GM18870 (cell line): Measurements from ENCODE around the gene TSPAN4.

ENCODE experiments used
- ATAC-seq: cut with Tn5 transposase; IDR thresholded peaks from one replicate; pipeline ENCODE4 v1.9.1; 2021; ENCODE audit warnings: moderate library complexity; ENCODE audit not compliant: unreplicated experiment

Gene TSPAN4

DNA sequence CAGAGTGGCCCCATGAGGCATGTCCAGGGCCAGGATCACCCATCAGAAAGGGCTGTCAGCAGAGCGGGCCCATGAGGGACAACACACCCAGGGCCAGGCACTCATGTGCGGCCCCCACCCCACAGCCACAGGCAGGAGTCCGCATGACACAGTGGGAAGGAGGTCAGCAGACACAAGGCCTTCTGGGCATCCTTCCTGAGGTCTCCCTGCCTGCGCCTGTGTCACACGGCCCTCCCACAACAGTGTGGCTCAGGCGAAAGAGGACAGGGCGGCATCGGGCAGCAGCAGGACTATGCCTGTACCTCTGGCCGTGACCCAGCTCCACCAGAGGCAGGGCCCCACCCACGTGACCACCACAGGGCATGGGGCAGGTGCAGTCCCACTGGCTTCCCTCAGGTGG is 40.9 kb downstream of the TSPAN4 start:
- ATAC-seq: no peak

DNA sequence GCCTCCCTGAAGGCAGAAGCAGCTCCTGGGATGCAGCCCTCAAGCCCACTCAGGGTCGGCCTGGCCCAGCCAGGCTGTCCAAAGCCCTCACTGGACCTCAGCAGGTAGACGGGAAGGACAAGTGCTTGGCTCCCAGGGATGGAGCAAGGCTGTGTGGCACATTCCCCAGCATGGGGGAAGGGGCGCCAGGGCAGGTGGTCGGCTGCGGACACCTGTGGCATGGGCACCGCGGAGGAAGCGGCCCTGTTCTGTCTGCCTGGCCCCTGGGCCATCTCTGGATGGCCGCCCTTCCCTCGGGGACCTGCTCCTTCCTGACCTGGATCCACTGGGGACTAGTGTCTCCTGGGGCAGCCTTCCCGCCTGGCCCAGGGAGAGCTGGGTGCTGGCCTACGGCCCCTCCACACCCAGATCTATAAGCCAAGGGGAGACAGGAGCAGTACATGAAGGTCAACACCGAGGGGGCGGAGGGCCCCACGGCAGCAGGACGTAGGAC is 42.0 kb downstream of the TSPAN4 start:
- no peak for ATAC-seq

DNA sequence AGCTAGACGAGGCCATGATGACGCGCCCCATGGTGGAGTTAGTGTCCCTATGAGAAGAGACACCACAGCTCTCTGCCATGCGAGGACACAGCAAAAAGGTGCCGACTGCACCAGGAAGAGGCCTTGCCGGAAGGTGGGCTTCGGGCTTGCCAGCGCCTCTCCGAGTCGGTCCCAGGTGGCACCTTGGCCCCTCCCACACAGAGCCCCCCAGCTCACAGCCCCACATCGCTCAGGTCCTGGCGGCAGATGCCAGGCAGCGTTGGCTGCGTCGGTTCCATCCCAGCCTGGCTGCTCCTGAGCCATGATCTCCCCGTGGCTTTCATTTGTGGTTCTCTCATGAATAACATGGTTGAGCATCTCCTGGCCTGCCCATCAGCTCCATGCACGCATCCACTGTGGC is 43.9 kb downstream of the TSPAN4 start:
- ATAC-seq: no peak

DNA sequence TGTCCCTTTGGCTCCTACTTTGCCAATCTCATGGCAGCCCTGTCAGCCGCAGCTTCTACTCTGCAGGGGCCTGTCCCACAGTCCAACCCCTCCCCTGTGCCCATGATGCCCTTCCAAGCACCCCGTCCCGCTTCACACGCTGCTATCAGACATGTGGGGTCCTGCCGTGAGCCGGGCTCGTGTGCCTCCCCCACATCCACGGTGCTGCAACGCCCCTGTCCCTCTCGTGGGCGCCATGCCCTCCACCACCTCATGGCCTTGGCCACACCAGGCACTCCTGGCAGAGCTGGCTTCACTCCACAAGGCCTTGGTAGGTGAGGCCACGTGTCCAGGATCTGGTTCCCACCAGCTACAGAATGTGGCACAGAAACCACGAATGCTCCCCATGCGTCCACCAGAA is 44.9 kb downstream of the TSPAN4 start:
- no peak for ATAC-seq

DNA sequence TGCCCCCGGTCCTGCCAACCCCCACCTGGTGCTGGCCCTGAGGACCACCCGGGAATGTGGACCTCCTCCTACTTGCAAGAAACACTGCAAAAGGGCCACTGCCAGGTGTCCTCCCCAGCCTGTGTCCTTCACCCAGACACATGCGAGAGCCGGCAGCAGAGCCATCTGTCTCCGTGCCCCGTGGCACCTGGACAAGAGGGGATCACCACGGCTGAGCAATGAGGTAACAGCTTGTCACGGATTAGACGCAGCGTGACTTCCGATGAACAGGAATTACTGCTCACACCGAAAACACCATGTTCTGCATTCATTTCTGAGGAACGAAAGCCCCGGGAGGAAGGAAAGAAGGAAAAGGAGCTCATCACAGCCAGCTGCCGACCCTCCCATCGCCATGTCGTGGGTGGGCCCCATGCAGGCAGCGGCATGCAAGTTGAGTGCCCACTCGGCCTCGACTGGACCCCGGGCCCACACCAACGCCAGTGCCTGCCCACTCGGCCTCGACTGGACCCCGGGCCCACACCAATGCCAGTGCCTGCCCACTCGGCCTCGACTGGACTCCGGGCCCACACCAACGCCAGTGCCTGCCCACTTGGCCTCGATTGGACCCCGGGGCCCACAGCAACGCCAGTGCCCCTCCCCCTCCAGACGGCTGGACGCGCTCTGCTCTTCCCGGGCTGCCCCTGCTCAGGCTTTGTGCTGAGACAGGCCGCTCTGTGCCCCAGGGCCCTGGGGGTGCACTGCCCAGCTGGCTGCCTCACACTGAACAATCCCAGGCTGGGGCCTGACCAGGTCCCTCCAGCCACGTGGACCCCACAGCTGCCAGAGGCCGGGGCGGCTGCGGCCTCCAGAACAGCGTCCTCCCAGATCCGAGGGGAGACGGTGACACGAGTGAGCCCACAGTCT is 45.9 kb downstream of the TSPAN4 start:
- no peak for ATAC-seq

DNA sequence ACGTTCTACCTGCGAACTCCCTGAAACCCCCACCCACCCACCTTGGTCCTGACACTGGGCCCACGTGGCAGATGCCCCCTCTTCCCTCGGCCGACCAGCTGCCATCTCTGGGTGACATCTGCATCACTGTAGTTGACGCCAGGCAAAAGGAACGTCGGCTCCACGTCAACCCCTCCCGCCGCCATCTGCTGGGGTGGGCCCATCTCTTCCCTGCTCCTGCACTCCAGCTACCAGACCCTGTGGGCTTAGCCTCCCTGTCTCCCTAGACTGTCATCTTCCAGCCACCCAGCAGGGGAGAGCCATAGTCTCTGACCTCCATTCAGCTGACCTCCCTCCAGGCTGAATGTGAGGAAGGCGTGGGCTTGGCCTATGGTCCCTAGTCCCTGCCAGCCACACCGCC is 46.6 kb downstream of the TSPAN4 start:
- no peak for ATAC-seq

DNA sequence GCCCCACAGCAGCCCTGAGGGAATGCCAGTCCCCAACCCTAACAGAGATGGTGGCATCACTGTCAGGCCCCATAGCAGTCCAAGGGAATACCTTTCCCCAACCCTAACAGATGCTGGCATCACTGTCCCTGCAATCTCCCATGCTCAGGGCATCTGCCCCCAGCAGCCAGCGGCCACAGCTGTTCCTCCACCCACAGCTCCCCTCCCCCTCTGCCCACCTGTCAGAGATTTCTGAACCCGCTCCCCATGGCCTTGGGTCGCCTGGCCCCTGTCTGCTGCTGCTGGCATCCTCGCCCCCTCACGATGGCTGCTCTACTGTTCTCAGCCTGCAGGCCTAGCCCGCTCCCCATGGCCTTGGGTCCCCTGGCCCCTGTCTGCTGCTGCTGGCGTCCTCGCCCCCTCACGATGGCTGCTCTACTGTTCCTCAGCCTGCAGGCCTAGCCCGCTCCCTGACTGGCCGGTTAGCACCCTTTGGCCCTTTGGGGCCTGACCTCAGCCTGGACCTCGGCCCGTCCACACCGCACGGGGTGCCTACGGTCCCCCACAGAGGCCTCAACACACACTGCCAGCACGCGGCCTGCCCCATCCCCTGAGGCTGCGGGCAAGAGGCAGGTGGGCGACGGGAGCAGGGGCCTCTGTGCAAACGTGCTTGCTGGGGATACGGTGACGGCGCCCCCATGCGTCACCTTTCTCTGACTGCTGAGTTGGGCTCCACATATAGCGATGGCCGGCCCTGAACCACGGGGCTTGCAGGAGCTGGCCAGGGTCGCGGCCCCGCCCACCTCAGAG is 47.2 kb downstream of the TSPAN4 start:
- no peak for ATAC-seq

DNA sequence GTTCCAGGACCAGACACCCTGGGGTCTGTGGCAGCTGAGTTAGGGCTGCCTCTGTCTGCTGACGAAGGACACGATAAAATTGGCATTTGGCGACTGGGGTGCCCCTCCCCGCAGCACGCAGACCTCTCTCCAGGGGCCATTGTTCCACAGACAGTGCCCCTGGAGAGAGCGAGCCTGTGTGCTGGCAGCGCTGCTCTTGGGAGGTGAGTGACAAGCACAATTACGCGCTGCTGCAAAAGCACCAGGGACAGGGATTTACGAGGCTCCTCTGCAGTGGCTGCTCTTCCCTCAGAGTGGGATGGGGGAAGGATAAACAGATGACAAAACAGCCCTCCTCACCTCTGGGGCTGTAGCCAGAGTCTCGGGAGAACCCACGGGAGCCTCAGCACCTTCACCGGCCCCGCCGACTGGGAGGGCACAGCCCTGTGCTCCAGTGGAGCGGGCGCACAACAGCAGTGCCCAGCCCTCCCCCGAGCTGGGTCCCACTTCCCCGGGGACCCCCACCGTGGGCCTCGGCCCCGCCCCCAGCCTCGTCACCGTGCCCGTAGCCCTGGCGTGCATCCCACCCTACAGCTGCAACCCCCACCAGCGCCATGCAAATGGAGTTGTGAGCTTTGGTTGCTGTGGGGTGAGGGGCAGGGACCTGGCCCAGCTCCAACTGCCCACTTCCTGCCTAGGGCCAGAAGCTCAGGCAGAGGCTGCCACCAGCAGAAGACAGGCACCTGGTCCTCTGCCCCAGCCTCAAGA is 48.3 kb downstream of the TSPAN4 start:
- no peak for ATAC-seq

DNA sequence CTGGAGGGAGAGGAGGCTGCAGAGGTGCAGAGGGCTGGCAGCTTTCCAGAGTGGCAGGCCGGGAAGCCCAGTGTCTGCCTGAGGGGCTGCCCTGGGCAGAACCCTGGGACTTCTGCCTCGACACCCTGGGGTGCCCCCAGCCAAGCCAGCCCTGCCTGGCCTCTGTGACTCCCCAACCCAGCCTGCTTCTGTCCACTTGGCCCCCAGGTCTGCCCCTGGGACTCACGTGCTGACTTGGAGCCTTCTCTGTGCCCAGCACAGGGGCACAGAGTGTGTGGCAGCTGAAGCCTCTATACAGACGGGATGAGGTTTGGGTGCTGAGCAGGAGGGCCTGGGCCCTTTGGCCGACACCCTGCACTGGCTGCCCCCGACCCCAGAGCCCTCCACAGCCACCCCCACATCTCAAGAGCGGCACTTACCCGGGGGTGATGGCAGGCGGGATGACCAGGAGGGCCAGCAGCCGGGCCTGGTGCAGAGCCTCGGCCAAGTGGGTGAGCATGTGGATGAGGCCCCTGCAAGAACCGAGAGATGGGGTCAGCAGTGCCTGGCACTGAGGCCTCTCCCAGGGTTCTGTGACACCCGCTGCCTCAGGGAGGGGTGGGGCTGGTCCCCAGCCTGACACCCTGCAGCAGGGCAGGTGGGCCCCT is 50.5 kb downstream of the TSPAN4 start:
- ATAC-seq: no peak

DNA sequence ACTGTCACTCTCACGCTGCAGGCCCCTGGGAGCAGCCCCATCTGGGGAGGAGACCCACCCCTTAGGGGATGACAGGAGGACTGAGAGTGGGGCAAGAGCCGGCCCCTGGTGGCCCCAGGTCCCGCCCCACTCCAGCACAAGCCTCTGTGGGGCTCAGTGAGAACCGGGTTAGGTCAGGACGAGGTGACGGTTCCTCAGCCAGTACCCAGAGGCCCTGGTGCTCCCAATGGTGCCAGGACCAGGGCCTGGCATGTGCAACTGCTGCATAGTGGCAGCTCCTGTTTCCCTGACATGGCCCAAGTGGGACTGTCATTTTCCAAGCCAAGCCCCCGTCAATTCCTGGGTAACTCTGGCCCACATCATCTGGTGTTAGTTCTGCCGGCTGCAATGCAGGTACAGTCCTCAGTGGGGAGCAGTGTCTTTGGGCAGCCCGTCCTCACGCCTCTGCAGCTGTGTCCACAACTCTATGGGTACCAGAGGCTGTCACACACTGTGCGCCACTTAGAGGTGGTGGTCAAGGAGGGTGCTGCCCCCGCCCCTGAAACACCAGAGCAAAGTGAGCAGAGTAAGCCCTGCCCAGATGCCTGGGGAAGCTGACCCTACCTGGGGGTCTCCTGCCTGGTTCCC is 52.0 kb downstream of the TSPAN4 start:
- no peak for ATAC-seq

DNA sequence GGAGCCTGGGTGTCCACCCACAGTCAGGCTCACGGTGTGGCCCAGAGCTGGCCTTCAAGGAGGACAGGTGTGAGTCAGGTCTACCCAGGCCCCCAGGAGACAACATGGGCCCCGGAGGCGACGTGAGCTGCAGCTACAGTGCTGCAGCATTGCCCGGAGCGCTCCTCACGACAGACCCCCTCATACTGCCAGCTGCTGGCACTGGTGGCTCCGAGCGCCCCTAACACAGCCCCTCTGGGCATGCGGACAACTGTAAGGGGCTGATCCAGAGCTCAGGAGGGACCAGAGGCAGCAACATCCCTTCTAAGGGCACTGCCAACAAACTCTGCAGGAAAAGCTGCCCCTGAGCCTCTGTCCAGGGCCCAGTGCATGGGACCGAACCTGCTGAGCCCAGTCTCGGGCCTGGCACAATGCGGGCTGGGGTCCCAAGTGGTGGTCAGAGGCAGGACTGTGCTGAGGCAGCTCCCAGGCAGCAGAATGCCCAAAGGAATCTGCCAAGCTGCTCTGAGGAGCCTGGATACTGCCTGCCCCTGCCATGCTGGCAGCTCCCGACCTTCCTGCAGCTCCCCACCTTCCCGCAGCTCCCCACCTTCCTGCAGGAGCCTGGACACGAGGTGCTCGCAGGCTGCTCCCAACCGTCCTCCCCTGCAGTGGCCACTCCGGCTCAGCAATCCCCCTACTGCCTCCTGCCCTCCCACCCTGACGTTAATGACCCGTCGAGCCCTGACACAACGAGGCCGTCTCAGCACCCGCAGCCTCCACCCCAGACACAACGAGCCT is 52.9 kb downstream of the TSPAN4 start:
- ATAC-seq: no peak

DNA sequence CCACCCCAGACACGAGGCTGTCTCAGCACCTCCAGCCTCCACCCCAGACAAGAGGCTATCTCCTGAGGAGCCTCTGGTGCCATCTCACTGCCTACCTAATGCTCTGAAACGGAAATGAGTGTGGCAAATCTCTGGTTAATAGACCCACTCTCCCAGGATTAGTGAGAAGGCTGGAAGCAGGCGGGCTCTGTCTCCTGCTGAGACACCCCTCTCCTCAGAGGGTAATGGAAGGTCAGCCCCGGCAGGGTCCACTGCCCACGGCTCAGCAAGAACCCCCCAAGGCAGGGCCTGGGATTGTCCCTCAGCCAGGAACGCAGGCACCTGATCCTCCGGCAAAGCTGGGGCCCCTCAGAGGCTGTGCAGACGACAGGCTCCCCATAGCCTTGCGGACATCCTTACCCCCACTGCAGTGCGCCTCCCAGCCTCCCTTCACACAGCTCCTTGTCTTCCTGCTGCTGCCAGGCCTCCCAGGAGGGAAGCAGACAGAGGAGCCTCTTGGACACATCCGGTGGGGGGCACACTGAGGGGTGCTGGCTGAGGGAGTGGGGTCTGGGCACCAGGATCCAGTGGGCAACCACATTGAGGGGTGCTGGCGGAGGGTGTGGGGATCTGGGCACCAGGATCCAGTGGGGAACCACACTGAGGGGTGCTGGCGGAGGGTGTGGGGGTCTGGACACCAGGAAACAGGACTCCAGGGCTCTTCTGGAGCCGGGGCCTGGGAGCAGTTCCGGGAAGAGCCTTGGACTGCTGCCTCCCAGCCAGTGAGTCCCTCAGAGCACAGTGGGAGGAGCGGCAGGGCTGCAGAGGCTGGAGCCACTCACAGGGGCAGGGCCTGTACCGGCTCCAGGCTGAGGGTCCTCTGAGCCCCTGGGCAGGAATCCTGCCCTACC is 54.8 kb downstream of the TSPAN4 start:
- ATAC-seq: no peak

DNA sequence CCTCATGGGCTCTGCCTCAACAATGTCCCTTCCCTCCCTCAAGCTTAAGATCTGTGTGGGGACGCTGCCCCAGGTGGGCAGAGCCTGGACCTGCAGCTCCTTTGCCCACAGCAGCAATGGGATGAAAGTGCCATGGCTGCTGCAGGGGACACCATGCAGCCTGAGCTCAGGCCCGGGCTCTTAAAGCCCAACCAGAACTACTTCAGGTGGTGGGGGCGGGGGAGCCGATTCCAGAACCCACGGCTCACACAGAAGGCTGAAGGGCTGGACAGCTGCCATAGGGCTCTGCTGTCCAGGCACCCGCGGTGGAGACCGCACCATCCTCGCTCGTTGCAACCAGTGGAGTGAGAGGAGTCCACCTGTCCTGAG is 55.5 kb downstream of the TSPAN4 start:
- no peak for ATAC-seq

DNA sequence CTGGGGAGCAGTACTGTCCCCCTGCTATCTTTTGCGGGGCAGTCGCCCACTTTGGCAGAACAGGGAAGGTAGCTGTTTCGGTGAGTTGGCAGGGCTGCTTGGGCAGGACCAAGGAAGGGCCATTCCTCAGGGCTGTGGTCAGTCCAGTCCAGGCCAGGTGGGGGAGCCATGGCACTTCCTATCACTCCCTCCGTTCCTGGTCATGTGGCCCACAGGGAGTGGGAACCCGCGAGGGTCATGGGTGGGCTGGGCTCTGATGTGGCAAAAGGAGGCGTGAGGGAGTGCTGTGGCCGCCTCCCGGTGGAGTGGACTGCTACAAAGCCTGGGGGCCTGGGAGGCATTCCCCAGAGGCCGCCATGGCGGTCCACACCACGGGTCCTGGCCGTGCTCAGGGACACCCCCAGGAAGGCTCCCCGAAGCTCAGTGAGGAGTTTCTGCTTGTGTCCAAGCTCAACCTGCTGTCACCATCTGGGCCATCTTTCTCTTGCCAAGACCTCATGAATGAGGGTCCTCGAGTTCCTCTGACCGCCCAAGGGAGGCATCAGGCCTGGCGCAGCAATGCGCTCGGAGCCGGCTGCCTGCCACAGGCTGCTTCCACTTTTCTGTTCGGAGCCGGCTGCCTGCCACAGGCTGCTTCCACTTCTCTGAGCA is 56.0 kb downstream of the TSPAN4 start:
- no peak for ATAC-seq

DNA sequence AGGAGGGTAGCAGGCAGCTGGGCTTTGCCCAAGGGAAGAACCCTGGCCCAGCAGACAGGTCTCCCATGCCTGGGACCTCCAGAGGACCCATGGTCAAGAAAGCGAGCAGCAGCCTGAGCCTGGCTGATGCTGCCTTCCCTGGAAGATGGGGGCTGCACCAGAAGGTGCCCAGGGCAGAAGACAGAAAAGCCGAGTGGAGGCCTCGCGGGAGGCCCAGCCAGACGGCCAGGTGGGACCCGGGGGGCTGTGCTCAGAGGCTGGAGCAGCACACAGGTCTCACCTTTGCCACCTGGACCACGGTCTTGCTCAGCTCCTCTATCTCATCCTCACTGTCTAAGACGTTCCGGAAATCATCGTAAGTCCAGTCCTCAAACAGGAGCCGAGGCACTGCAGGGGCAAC is 57.1 kb downstream of the TSPAN4 start:
- ATAC-seq: no peak

DNA sequence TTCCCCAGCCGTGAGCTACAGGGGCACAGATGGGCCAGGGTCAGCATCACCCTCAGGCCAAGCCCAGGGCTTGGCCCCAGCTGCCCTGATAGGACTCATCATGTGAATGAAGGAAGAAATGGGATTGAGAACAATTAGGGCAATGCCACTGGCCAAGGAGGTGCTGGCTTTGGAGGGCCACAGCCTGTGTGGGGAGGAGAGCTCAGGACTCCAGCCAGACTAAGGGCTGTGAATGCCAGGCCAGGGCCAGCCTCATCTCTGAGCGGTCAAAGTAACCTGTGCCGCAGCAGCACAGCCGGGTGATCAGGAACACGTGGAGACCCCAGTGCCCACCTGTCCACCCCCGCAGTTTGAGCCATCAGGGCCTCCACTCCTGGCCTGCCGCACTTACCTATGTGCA is 57.9 kb downstream of the TSPAN4 start:
- ATAC-seq: no peak

DNA sequence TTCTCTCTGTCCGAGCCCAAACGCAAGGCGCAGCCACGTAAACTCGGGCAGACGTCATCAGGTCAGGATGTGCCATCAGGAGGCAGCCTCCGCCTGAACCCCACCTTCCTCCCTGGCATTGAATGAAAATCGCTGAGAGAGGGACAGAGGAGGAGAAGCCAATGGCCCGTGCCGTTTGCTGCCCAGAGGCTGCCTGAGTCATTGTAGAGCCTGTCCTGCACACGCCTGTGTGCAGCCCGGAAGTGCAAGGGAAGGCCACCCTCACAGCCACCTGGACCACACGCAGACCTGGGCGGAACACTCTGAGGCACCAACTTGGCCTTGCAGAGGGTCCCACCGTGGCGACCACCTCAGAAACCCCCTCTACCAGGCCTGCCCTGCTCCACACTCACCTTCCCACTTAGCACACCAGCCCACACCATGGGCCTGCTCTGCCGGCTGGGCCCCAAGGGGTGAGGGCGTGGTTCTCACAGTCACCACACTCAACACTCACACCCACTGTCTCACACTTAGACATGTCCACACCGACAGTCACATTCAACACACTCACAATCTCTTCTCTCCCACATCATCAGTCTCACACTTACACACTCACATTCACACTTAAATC is 58.9 kb downstream of the TSPAN4 start:
- ATAC-seq: no peak

DNA sequence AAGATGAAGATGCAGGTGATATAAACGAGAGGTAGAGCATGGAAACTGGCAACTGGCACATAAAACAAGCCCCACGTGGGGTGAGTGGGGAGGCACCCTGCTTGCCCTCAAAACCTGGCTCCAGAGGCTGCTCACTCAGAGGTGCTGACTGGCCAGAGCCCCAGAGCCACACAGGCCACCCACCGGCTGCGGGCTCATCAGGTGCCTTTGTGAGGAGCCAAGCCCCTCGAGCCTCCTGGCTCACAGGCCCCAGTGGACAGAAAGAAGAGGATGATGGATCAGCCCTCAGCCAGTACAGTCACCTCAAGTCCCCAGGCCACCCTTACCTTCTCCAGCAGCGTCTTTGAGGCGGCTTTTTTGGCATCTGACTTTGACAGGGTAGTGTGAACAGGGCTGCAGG is 61.7 kb downstream of the TSPAN4 start:
- ATAC-seq: no peak
